Calu3 (cell line): ENCODE measurements around the gene R3HDM1. TPM values are rescaled to one million over a fixed set of nuclear protein-coding genes. Genes with fewer than 3 reads are reported as not detected.

Experiments
- BruUV-seq: library from RNA; stranded (reverse); fragments of 400-500 nt; replicated peaks from 2 replicates; lab custom pipeline; 2021; lab: Mats Ljungman, UMichigan
- CTCF ChIA-PET: fragments of 300-600 bp; sonication (Branson Sonifier 250); formaldehyde crosslinking; loops from one replicate; lab custom pipeline; 2022; ENCODE audit warnings: antibody characterized with exemption; lab: Charles Lee
- DNase-seq: peaks from one replicate; pipeline ENCODE4 v3.0.0; 2022
- H3K27ac Mint-ChIP-seq: one replicate; pipeline ENCODE4 v1.8.0; 2022; ENCODE audit warnings: mixed read lengths; ENCODE audit not compliant: unreplicated experiment
- H3K27me3 Mint-ChIP-seq: one replicate; pipeline ENCODE4 v1.8.0; 2022; ENCODE audit warnings: mixed read lengths; ENCODE audit not compliant: unreplicated experiment
- H3K36me3 Mint-ChIP-seq: one replicate; pipeline ENCODE4 v1.8.0; 2022; ENCODE audit warnings: mild to moderate bottlenecking, moderate library complexity, mixed read lengths; ENCODE audit not compliant: insufficient read depth, unreplicated experiment
- H3K4me1 Mint-ChIP-seq: one replicate; pipeline ENCODE4 v1.8.0; 2022; ENCODE audit warnings: mild to moderate bottlenecking, low read depth, mixed read lengths; ENCODE audit not compliant: unreplicated experiment
- H3K4me3 Mint-ChIP-seq: one replicate; pipeline ENCODE4 v1.8.0; 2022; ENCODE audit warnings: mild to moderate bottlenecking, low read depth, moderate library complexity, mixed read lengths; ENCODE audit not compliant: unreplicated experiment
- H3K9me3 Mint-ChIP-seq: one replicate; pipeline ENCODE4 v1.8.0; 2022; ENCODE audit warnings: low read depth, mixed read lengths; ENCODE audit not compliant: unreplicated experiment
- intact Hi-C: fragments of 100-400 bp; cut with micrococcal nuclease; formaldehyde crosslinking; loops from one replicate; pipeline ENCODE4 v1.10.0; 2022; ENCODE audit not compliant: unreplicated experiment
- total RNA-seq: library from RNA; stranded (reverse); gene quantifications from 2 replicates; pipeline ENCODE4 v1.2.3, GENCODE V29; 2022
- TF ChIP-seq, protein P1 (sequence below): fragments of 200-600 bp; IDR thresholded peaks from one replicate; pipeline ENCODE4 v1.8.0; 2022; ENCODE audit warnings: antibody characterized with exemption; ENCODE audit not compliant: unreplicated experiment

Gene R3HDM1
- total RNA-seq, 1 experiment from 2014 or later = 46.1 TPM

DNA sequence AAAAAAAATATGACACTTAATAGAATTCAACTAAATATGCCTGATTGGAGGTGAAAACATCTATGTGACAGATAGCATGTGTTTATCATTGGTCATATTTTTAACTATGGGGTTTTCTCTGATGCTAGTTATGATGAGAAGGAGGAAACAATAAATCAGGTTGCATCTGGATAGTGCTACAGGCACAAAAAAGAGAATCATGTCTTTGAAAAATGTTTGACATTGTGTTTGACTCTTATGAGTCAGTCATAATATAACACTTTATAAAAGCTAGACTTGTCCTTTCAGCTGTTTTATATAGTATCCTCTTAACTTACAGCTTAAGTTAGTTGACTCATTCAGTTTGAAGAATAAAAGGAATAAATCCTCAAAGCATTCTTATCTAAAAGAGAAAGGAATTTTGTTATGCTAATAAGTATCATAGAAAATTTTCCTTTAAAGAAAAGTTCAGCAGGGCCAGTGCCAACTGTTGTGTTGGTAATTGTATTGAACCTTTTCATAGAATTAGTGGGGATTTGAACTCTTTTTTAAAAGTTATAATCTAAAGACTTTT is 131.9 kb downstream of the R3HDM1 start:
- no peak for DNase-seq
- TF ChIP-seq, protein P1, sequence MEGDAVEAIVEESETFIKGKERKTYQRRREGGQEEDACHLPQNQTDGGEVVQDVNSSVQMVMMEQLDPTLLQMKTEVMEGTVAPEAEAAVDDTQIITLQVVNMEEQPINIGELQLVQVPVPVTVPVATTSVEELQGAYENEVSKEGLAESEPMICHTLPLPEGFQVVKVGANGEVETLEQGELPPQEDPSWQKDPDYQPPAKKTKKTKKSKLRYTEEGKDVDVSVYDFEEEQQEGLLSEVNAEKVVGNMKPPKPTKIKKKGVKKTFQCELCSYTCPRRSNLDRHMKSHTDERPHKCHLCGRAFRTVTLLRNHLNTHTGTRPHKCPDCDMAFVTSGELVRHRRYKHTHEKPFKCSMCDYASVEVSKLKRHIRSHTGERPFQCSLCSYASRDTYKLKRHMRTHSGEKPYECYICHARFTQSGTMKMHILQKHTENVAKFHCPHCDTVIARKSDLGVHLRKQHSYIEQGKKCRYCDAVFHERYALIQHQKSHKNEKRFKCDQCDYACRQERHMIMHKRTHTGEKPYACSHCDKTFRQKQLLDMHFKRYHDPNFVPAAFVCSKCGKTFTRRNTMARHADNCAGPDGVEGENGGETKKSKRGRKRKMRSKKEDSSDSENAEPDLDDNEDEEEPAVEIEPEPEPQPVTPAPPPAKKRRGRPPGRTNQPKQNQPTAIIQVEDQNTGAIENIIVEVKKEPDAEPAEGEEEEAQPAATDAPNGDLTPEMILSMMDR = no peak
- Mint-ChIP-seq H3K36me3 (no peaks in the 10 kb centered on the region), H3K4me1 (no peaks in the 10 kb centered on the region), H3K27ac (no peak overlapping the region), H3K4me3 (no peak overlapping the region), H3K27me3 (no peaks in the 10 kb centered on the region), H3K9me3 (no peaks in the 10 kb centered on the region)
- BruUV-seq = no TSS peak
- intact Hi-C loops = no loop called here
- CTCF ChIA-PET = interaction anchor here (0.8 kb wide), 1 partner anchor 9 kb away, joined by 3 read pairs; no protein-coding TSS in a partner anchor

DNA sequence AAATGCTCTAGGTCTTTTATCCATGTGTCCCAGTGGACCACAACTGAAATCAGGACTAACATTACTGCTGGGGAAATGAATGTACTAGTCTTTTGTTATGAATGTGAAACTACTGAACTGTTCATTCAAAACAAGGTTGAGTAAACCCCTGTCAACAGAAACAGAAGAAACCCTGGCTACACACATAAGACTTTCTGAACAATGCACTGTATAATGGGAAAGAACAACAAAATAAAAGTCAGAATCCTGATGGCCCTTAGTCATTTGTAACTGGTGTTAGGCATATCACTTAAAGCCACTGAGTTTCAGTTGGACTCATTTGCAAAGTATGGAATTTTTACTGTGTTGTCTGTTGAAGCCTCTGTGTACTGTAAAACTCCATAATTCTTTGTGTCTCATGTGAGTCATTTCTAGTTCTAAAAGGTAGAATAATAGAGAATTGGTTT is 133.4 kb downstream of the R3HDM1 start:
- DNase-seq = no peak
- no peaks in the 10 kb centered on the region for H3K27me3 Mint-ChIP-seq
- TF ChIP-seq, protein P1 = no peak
- no TSS peak for BruUV-seq
- intact Hi-C loops = no loop called here
- no peaks in the 10 kb centered on the region for H3K36me3 Mint-ChIP-seq
- H3K9me3 Mint-ChIP-seq = no peaks in the 10 kb centered on the region
- H3K27ac Mint-ChIP-seq = no peak overlapping the region
- CTCF ChIA-PET = no interaction called here
- H3K4me3 Mint-ChIP-seq = no peak overlapping the region
- H3K4me1 Mint-ChIP-seq = no peaks in the 10 kb centered on the region

DNA sequence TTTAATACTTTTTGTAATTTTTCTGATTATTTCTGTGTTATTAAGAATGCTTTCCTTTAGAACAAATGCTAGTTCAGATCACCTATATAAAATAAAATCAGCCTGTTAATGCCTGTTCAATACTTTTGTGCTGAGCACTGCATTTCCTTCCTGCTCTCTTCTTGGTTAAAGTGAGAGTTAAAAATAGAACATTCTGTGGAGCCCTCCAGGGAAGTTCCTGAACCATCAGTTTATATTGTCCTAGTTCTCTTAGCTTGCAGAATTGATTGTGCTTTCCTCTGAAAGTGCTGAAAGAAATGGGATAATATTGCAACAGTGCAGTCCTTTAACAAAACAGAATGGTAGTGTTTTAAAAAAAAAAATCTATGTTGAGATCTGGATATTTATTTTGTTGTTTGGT is 135.8 kb downstream of the R3HDM1 start:
- no peak overlapping the region for H3K27ac Mint-ChIP-seq
- DNase-seq = no peak
- no peaks in the 10 kb centered on the region for H3K4me1 Mint-ChIP-seq
- no peaks in the 10 kb centered on the region for H3K9me3 Mint-ChIP-seq
- CTCF ChIA-PET = no interaction called here
- TF ChIP-seq, protein P1 = no peak
- no peak overlapping the region for H3K4me3 Mint-ChIP-seq
- H3K36me3 Mint-ChIP-seq = no peaks in the 10 kb centered on the region
- no TSS peak for BruUV-seq
- H3K27me3 Mint-ChIP-seq = no peaks in the 10 kb centered on the region
- intact Hi-C loops = no loop called here

DNA sequence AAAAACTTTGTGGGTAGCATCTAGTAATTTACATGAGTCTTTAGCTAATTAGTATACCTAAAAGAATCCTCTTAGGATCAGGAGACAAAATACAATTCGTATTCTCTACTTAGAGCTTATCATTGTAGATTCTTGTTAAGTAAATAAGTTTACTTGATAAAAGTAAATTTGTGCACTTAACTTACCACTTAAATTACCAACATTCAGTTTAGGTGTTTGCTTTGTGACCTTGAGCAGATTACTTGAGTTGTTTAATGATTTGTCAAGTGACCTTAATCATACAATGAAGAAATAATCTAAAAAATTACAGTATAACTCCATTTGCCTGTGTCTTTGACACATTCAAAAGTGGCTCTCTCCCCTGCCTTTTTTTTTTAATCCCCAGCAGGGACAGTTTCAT is 143.2 kb downstream of the R3HDM1 start:
- no peak overlapping the region for H3K27ac Mint-ChIP-seq
- TF ChIP-seq, protein P1 = no peak
- H3K36me3 Mint-ChIP-seq = peaks cover 4% of the 10 kb centered on the region
- CTCF ChIA-PET = no interaction called here
- DNase-seq = no peak
- intact Hi-C loops = no loop called here
- H3K4me1 Mint-ChIP-seq = no peaks in the 10 kb centered on the region
- no peak overlapping the region for H3K4me3 Mint-ChIP-seq
- no TSS peak for BruUV-seq
- no peaks in the 10 kb centered on the region for H3K27me3 Mint-ChIP-seq
- H3K9me3 Mint-ChIP-seq = no peaks in the 10 kb centered on the region
